GM12878 (cell line): ENCODE results near the gene CTPS1. TPM values are rescaled to one million over a fixed set of nuclear protein-coding genes. Genes with fewer than 3 reads are reported as not detected.

Source experiments
- FOXK2 ChIP-seq: fragments of 450-650 bp; IDR thresholded peaks from 2 replicates; pipeline ENCODE4 v1.6.1; 2017; ENCODE audit warnings: mild to moderate bottlenecking, moderate library complexity
- HCFC1 ChIP-seq: fragments of 150-350 bp; IDR thresholded peaks from 2 replicates; pipeline ENCODE4 v1.6.1; 2014; ENCODE audit warnings: low read length
- JUND ChIP-seq: IDR thresholded peaks from 2 replicates; pipeline ENCODE4 v1.6.1; 2012; ENCODE audit warnings: low read depth, mild to moderate bottlenecking, low read length, improper control_type of control experiment, moderate library complexity
- RCOR1 ChIP-seq: conservative IDR thresholded peaks from 2 replicates; pipeline ENCODE4 v1.6.1; 2012; ENCODE audit warnings: low read depth, low read length, improper control_type of control experiment
- SMAD5 ChIP-seq: IDR thresholded peaks from 2 replicates; pipeline ENCODE4 v1.6.1; 2016; ENCODE audit warnings: antibody characterized with exemption, low read depth
- TAF1 ChIP-seq: IDR thresholded peaks from 2 replicates; pipeline ENCODE4 v1.6.1; 2011; ENCODE audit warnings: mild to moderate bottlenecking, low read depth, low read length, borderline replicate concordance
- YBX1 ChIP-seq: fragments of 450-650 bp; IDR thresholded peaks from 2 replicates; pipeline ENCODE4 v1.6.1; 2016; ENCODE audit warnings: antibody characterized with exemption
- polyA plus RNA-seq, 11 experiments: library from polyadenylated mRNA; depleted of rRNA in 4 of 11; unstranded in 6 of 11; stranded (reverse) in 5 of 11; fragments of >200 nt; fragmentation: Nextera tagmentation in 4 of 11; fragmentation: Illumina TruSeq in 1 of 11; extraction: Ambion mirVana in 4 of 11; extraction: Trizol in 1 of 11; gene quantifications; 1 replicate in 1 of 11; 2 replicates in 10 of 11; pipeline versions ENCODE4 v1.2.1 to v1.2.3, GENCODE V29; 2011 to 2016; ENCODE audit warnings: inconsistent platforms in 2 of 11, missing spikeins in 2 of 11, low read depth in 1 of 11
- total RNA-seq, 4 experiments: library from RNA; depleted of rRNA in 3 of 4; stranded (reverse); fragments of >200 nt in 3 of 4; fragmentation: Illumina TruSeq in 1 of 4; extraction: Trizol in 1 of 4; gene quantifications; 2 replicates each; pipeline versions ENCODE4 v1.2.1 to v1.2.3, GENCODE V29; 2013 to 2021
- TF ChIP-seq, protein P1 (sequence below): fragments of 450-650 bp; conservative IDR thresholded peaks from 2 replicates; pipeline ENCODE4 v1.6.1; 2017; ENCODE audit warnings: mild to moderate bottlenecking, moderate library complexity
- TF ChIP-seq, protein P2 (sequence below): fragments of 450-650 bp; IDR thresholded peaks from 2 replicates; pipeline ENCODE4 v1.6.1; 2016; ENCODE audit warnings: mild to moderate bottlenecking
- TF ChIP-seq, protein P3 (sequence below): fragments of 150-350 bp; IDR thresholded peaks from 2 replicates; pipeline ENCODE4 v1.6.1; 2016; ENCODE audit warnings: low read depth, low read length
- TF ChIP-seq, protein P4 (sequence below): IDR thresholded peaks from 2 replicates; pipeline ENCODE4 v1.6.1; 2011; ENCODE audit warnings: mild to moderate bottlenecking, low read depth, low read length, moderate library complexity; ENCODE audit not compliant: insufficient replicate concordance
- TF ChIP-seq, protein P5 (sequence below): IDR thresholded peaks from 2 replicates; pipeline ENCODE4 v1.6.1; 2012; ENCODE audit warnings: low read depth, low read length, improper control_type of control experiment

CTPS1 gene
- total and polyA plus RNA-seq, 10 of the 15 experiments (the other 5 are each of a cell fraction or from before 2014, with no cell fraction given): 27.5 to 106 (median 62.8) TPM

DNA sequence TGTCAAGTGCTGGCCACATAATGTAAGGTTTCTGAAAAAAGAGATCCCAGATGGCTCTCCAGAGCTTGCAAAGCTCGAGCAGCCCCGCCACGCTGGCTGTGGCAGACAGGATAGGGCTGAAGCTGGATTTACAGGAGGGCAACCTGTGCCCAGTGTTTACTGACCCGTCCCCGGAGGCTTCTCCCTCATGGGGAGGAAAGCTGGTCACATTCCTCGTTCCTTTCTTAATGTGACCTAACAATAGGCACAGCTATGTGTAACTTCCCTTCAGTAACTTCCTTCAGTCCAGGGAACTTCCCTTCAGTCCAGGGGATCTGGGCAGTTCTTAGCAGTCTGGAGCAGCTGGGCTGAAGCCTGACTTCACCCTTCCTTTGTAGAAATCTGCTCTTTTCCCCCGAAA lies 34.3 kb downstream of the CTPS1 start (continued):
- TF ChIP-seq, protein P1, sequence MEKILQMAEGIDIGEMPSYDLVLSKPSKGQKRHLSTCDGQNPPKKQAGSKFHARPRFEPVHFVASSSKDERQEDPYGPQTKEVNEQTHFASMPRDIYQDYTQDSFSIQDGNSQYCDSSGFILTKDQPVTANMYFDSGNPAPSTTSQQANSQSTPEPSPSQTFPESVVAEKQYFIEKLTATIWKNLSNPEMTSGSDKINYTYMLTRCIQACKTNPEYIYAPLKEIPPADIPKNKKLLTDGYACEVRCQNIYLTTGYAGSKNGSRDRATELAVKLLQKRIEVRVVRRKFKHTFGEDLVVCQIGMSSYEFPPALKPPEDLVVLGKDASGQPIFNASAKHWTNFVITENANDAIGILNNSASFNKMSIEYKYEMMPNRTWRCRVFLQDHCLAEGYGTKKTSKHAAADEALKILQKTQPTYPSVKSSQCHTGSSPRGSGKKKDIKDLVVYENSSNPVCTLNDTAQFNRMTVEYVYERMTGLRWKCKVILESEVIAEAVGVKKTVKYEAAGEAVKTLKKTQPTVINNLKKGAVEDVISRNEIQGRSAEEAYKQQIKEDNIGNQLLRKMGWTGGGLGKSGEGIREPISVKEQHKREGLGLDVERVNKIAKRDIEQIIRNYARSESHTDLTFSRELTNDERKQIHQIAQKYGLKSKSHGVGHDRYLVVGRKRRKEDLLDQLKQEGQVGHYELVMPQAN: no peak
- TF ChIP-seq HCFC1 (no peak), FOXK2 (no peak), TAF1 (no peak), JUND (no peak), RCOR1 (no peak), SMAD5 (no peak), YBX1 (no peak)
- TF ChIP-seq, protein P2, sequence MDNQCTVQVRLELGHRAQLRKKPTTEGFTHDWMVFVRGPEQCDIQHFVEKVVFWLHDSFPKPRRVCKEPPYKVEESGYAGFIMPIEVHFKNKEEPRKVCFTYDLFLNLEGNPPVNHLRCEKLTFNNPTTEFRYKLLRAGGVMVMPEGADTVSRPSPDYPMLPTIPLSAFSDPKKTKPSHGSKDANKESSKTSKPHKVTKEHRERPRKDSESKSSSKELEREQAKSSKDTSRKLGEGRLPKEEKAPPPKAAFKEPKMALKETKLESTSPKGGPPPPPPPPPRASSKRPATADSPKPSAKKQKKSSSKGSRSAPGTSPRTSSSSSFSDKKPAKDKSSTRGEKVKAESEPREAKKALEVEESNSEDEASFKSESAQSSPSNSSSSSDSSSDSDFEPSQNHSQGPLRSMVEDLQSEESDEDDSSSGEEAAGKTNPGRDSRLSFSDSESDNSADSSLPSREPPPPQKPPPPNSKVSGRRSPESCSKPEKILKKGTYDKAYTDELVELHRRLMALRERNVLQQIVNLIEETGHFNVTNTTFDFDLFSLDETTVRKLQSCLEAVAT: no peak
- TF ChIP-seq, protein P3, sequence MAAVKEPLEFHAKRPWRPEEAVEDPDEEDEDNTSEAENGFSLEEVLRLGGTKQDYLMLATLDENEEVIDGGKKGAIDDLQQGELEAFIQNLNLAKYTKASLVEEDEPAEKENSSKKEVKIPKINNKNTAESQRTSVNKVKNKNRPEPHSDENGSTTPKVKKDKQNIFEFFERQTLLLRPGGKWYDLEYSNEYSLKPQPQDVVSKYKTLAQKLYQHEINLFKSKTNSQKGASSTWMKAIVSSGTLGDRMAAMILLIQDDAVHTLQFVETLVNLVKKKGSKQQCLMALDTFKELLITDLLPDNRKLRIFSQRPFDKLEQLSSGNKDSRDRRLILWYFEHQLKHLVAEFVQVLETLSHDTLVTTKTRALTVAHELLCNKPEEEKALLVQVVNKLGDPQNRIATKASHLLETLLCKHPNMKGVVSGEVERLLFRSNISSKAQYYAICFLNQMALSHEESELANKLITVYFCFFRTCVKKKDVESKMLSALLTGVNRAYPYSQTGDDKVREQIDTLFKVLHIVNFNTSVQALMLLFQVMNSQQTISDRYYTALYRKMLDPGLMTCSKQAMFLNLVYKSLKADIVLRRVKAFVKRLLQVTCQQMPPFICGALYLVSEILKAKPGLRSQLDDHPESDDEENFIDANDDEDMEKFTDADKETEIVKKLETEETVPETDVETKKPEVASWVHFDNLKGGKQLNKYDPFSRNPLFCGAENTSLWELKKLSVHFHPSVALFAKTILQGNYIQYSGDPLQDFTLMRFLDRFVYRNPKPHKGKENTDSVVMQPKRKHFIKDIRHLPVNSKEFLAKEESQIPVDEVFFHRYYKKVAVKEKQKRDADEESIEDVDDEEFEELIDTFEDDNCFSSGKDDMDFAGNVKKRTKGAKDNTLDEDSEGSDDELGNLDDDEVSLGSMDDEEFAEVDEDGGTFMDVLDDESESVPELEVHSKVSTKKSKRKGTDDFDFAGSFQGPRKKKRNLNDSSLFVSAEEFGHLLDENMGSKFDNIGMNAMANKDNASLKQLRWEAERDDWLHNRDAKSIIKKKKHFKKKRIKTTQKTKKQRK: no peak
- TF ChIP-seq, protein P4, sequence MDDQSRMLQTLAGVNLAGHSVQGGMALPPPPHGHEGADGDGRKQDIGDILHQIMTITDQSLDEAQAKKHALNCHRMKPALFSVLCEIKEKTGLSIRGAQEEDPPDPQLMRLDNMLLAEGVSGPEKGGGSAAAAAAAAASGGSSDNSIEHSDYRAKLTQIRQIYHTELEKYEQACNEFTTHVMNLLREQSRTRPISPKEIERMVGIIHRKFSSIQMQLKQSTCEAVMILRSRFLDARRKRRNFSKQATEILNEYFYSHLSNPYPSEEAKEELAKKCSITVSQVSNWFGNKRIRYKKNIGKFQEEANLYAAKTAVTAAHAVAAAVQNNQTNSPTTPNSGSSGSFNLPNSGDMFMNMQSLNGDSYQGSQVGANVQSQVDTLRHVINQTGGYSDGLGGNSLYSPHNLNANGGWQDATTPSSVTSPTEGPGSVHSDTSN: no peak
- TF ChIP-seq, protein P5, sequence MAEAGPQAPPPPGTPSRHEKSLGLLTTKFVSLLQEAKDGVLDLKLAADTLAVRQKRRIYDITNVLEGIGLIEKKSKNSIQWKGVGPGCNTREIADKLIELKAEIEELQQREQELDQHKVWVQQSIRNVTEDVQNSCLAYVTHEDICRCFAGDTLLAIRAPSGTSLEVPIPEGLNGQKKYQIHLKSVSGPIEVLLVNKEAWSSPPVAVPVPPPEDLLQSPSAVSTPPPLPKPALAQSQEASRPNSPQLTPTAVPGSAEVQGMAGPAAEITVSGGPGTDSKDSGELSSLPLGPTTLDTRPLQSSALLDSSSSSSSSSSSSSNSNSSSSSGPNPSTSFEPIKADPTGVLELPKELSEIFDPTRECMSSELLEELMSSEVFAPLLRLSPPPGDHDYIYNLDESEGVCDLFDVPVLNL: no peak
